ENCODE measurements around the gene MIAT. TPM values are rescaled to one million over a fixed set of nuclear protein-coding genes. Genes with fewer than 3 reads are reported as not detected.
A peak's percentile ranks its signal among the peaks of the same experiment; 100 is the strongest.

The MIAT gene
- total RNA-seq, 1 donor from 2014 or later, result 1.3 TPM

- no peak for DNase-seq (ENCODE audit: low spot score)
- intact Hi-C loops (cut with DNase I), result no loop called here
Measured at GRCh38 chr22:26629988-26630761, 27.2 kb upstream of the MIAT start.

GRCh38 chr22:26631282-26631681 is 26.1 kb upstream of the MIAT start:
- DNase-seq (ENCODE audit: low spot score), result no peak
- intact Hi-C loops (cut with DNase I), result no loop called here

GRCh38 chr22:26632422-26633155 is 24.8 kb upstream of the MIAT start:
- no peak for DNase-seq (ENCODE audit: low spot score)
- intact Hi-C loops (cut with DNase I), result no loop called here

GRCh38 chr22:26634189-26634588 is 23.2 kb upstream of the MIAT start:
- intact Hi-C loops (cut with DNase I), result no loop called here
- DNase-seq (ENCODE audit: low spot score), result no peak

GRCh38 chr22:26635117-26635516 is 22.3 kb upstream of the MIAT start:
- intact Hi-C loops (cut with DNase I), result no loop called here
- no peak for DNase-seq (ENCODE audit: low spot score)

GRCh38 chr22:26636296-26636695 is 21.1 kb upstream of the MIAT start:
- intact Hi-C loops (cut with DNase I), result no loop called here
- no peak for DNase-seq (ENCODE audit: low spot score)

GRCh38 chr22:26642465-26643417 is 14.6 kb upstream of the MIAT start:
- DNase-seq (ENCODE audit: low spot score), result no peak
- intact Hi-C loops (cut with DNase I), result no loop called here

GRCh38 chr22:26643418-26644100 is 13.8 kb upstream of the MIAT start:
- no peak for DNase-seq (ENCODE audit: low spot score)
- intact Hi-C loops (cut with DNase I), result no loop called here

- DNase-seq (ENCODE audit: low spot score), result no peak
- intact Hi-C loops (cut with DNase I), result no loop called here
Measured at GRCh38 chr22:26646158-26646557, 11.2 kb upstream of the MIAT start.

- no peak for DNase-seq (ENCODE audit: low spot score)
- intact Hi-C loops (cut with DNase I), result no loop called here
Measured at GRCh38 chr22:26648011-26648497, 9.3 kb upstream of the MIAT start.

GRCh38 chr22:26648528-26649388 is 8.6 kb upstream of the MIAT start:
- intact Hi-C loops (cut with DNase I), result no loop called here
- no peak for DNase-seq (ENCODE audit: low spot score)

GRCh38 chr22:26650722-26651421 is 6.5 kb upstream of the MIAT start:
- no peak for DNase-seq (ENCODE audit: low spot score)
- intact Hi-C loops (cut with DNase I), result no loop called here

- intact Hi-C loops (cut with DNase I), result no loop called here
- no peak for DNase-seq (ENCODE audit: low spot score)
Measured at GRCh38 chr22:26651815-26652214, 5.6 kb upstream of the MIAT start.

GRCh38 chr22:26658161-26658560 is 773 bp downstream of the MIAT start:
- intact Hi-C loops (cut with DNase I), result no loop called here
- no peak for DNase-seq (ENCODE audit: low spot score)

- DNase-seq (ENCODE audit: low spot score), result peak; percentile 90
- intact Hi-C loops (cut with DNase I), result no loop called here
Measured at GRCh38 chr22:26658671-26659478, 1.5 kb downstream of the MIAT start.

GRCh38 chr22:26660356-26660755 is 3.0 kb downstream of the MIAT start:
- intact Hi-C loops (cut with DNase I), result no loop called here
- no peak for DNase-seq (ENCODE audit: low spot score)

- intact Hi-C loops (cut with DNase I), result no loop called here
- DNase-seq (ENCODE audit: low spot score), result no peak
Measured at GRCh38 chr22:26660961-26661578, 3.7 kb downstream of the MIAT start.
